Vagina (tissue), 2 donors: ENCODE data around the gene FGF2.

ENCODE experiments used
- CTCF ChIP-seq, 3 experiments: fragments of 450-650 bp in 2 of 3; fragments of 200-600 bp in 1 of 3; sonication (generic) in 1 of 3; IDR thresholded peaks; one replicate each; pipeline ENCODE4 v1.5.1; 2017 to 2019; ENCODE audit warnings: antibody characterized with exemption in 3 of 3, mild to moderate bottlenecking in 2 of 3, moderate library complexity in 2 of 3
- POLR2A ChIP-seq, 2 donors: fragments of 450-650 bp; IDR thresholded peaks; one replicate each; pipeline ENCODE4 v1.6.1; 2017; ENCODE audit warnings: antibody characterized with exemption in 2 of 2, mild to moderate bottlenecking in 2 of 2, moderate library complexity in 2 of 2

- TF ChIP-seq CTCF (IDR thresholded peaks at IDR 0.05) (no peak), POLR2A (IDR thresholded peaks at IDR 0.05) (no peak)
Observed at GRCh38 chr4:122873821-122874593, 47.4 kb downstream of the FGF2 start.
